Amygdala (tissue), 56 donors: ENCODE measurements around the gene MAPK8IP1.

Experiments
- DNase-seq, 56 donors: peaks; one replicate each; lab custom pipeline; 2025; lab: John Stamatoyannopoulos, UW

MAPK8IP1 gene

GRCh38 chr11:45858751-45859398 is 26.6 kb upstream of the MAPK8IP1 start:
- no peak for DNase-seq

- peak in 54 of 56 donors; percentile 17 to 91 (median 74) for DNase-seq
Observed at GRCh38 chr11:45859661-45860140, 25.8 kb upstream of the MAPK8IP1 start.

GRCh38 chr11:45860348-45860747 is 25.1 kb upstream of the MAPK8IP1 start:
- DNase-seq = no peak

GRCh38 chr11:45860764-45861510 is 24.5 kb upstream of the MAPK8IP1 start:
- DNase-seq = peak in 2 of 56 donors; percentile 16 to 39

- no peak for DNase-seq
Observed at GRCh38 chr11:45864041-45864440, 21.4 kb upstream of the MAPK8IP1 start.

- DNase-seq = no peak
Observed at GRCh38 chr11:45869551-45869950, 15.9 kb upstream of the MAPK8IP1 start.

- DNase-seq = no peak
Observed at GRCh38 chr11:45870706-45871105, 14.7 kb upstream of the MAPK8IP1 start.

- DNase-seq = no peak
Observed at GRCh38 chr11:45871638-45872037, 13.8 kb upstream of the MAPK8IP1 start.

GRCh38 chr11:45872651-45873356 is 12.6 kb upstream of the MAPK8IP1 start:
- DNase-seq = peak in 42 of 56 donors; percentile 22 to 78 (median 50)

- DNase-seq = peak in 1 of 56 donors; percentile 24
Observed at GRCh38 chr11:45876401-45876800, 9.1 kb upstream of the MAPK8IP1 start.

- no peak for DNase-seq
Observed at GRCh38 chr11:45877221-45877620, 8.2 kb upstream of the MAPK8IP1 start.

- DNase-seq = no peak
Observed at GRCh38 chr11:45877845-45878244, 7.6 kb upstream of the MAPK8IP1 start.

- peak in 3 of 56 donors; percentile 18 to 41 (median 34) for DNase-seq
Observed at GRCh38 chr11:45879803-45880686, 5.4 kb upstream of the MAPK8IP1 start.

- DNase-seq = no peak
Observed at GRCh38 chr11:45880772-45881570, 4.5 kb upstream of the MAPK8IP1 start.

GRCh38 chr11:45881708-45882368 is 3.6 kb upstream of the MAPK8IP1 start:
- DNase-seq = peak in 1 of 56 donors; percentile 21

GRCh38 chr11:45884596-45885185 is 760 bp upstream of the MAPK8IP1 start:
- no peak for DNase-seq

GRCh38 chr11:45885921-45886721 is 670 bp downstream of the MAPK8IP1 start:
- DNase-seq = peak in 1 of 56 donors; percentile 28
